HL-60 (cell line): ENCODE measurements around the gene REEP3.

Experiments
- DNase-seq, 2 experiments: peaks; one replicate each; pipeline ENCODE4 v3.0.0-alpha.2; 2010 to 2020; ENCODE audit warnings: low read depth in 1 of 2, low spot score in 1 of 2
- H3K27ac ChIP-seq: fragments of 250-450 bp; sonication (Bioruptor Pico); replicated peaks from 2 replicates; pipeline ENCODE4 v1.5.1; 2020; ENCODE audit warnings: mild to moderate bottlenecking, moderate library complexity
- H3K27me3 ChIP-seq: fragments of 250-450 bp; sonication (Bioruptor Pico); 2 replicates; pipeline ENCODE4 v1.5.1; 2021; ENCODE audit warnings: mild to moderate bottlenecking, moderate library complexity; ENCODE audit not compliant: insufficient read depth, poor library complexity, severe bottlenecking
- H3K4me3 ChIP-seq: replicated peaks from 2 replicates; pipeline ENCODE4 v1.5.1; 2011; ENCODE audit warnings: mild to moderate bottlenecking, control low read depth, low read length; ENCODE audit not compliant: insufficient read depth
- CTCF ChIP-seq: IDR thresholded peaks from one replicate; pipeline ENCODE4 v1.5.1; 2011; ENCODE audit warnings: low read length, control low read depth, inconsistent platforms; ENCODE audit not compliant: insufficient read depth
- GABPA ChIP-seq: IDR thresholded peaks from 2 replicates; pipeline ENCODE4 v1.6.1; 2012; ENCODE audit warnings: low read depth
- POLR2AphosphoS5 ChIP-seq: IDR thresholded peaks from 2 replicates; pipeline ENCODE4 v1.6.1; 2012; ENCODE audit warnings: low read depth
- REST ChIP-seq: IDR thresholded peaks from 2 replicates; pipeline ENCODE4 v1.6.1; 2012; ENCODE audit warnings: low read depth; ENCODE audit not compliant: insufficient replicate concordance
- SPI1 ChIP-seq: IDR thresholded peaks from 2 replicates; pipeline ENCODE4 v1.6.1; 2012; ENCODE audit warnings: low read depth, mild to moderate bottlenecking, borderline replicate concordance

REEP3 gene

GRCh38 chr10:63646491-63646890 lies 125.3 kb downstream of the REEP3 start:
- H3K4me3 ChIP-seq, result no peak overlapping the region
- TF ChIP-seq REST (no peak), POLR2AphosphoS5 (no peak), CTCF (no peak), SPI1 (no peak), GABPA (no peak)
- H3K27ac ChIP-seq, result no peak overlapping the region
- no peaks in the 10 kb centered on the region for H3K27me3 ChIP-seq
- DNase-seq, result no peak

GRCh38 chr10:63651864-63652263 lies 130.7 kb downstream of the REEP3 start:
- Histone ChIP-seq H3K27ac (no peak overlapping the region), H3K27me3 (no peaks in the 10 kb centered on the region), H3K4me3 (no peak overlapping the region)
- TF ChIP-seq GABPA (no peak), SPI1 (no peak), REST (no peak), CTCF (no peak), POLR2AphosphoS5 (no peak)
- DNase-seq, result no peak

- H3K27me3 ChIP-seq, result no peaks in the 10 kb centered on the region
- H3K4me3 ChIP-seq, result no peak overlapping the region
- no peak overlapping the region for H3K27ac ChIP-seq
- TF ChIP-seq GABPA, result no peak
- TF ChIP-seq REST, result no peak
- TF ChIP-seq CTCF, result no peak
- no peak for TF ChIP-seq POLR2AphosphoS5
- TF ChIP-seq SPI1, result no peak
- DNase-seq, result no peak
Observed at GRCh38 chr10:63653747-63654146, 132.5 kb downstream of the REEP3 start.
